ENCODE measurements around the gene POLD3. TPM values are rescaled to one million over a fixed set of nuclear protein-coding genes. Genes with fewer than 3 reads are reported as not detected.

POLD3 gene
- total RNA-seq, 4 donors from 2014 or later = 9.7 to 17.5 (median 12.1) TPM

GRCh38 chr11:74634537-74634936 lies 42.2 kb downstream of the POLD3 start:
- TF ChIP-seq CTCF (IDR thresholded peaks at IDR 0.05) = no peak
- DNase-seq (ENCODE audit: low spot score) = no peak
- peak; percentile 51 for ATAC-seq (ENCODE audit: low FRiP score)

DNA sequence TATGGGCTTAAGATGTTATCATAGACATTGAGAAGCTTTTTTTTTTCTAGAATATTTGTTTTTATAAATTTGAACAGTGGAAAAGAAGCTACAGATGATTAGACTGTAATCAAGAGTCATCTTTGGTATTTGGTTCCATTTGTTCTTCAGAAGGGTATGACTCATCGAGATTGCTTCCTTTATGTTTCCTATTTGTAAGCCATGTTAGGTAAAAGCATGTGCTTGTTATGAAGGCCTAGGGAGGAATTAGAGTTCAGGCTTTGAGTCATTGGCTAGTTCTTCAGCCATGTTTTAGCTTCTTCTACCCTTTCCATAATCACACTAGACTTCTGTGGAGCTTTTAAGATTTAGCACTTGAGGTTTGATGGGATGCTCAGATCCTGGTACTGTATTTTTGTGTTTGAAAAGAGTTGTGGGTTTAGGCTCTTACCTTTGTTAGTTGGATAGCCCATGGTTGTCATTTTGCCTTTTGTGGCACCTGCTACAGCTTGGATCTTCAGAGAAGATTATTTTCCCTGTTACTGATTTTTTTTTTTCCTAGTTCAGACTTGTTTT lies 44.3 kb downstream of the POLD3 start:
- TF ChIP-seq CTCF (IDR thresholded peaks at IDR 0.05) = no peak
- ATAC-seq (ENCODE audit: low FRiP score) (peak; percentile 57), DNase-seq (ENCODE audit: low spot score) (no peak)

DNA sequence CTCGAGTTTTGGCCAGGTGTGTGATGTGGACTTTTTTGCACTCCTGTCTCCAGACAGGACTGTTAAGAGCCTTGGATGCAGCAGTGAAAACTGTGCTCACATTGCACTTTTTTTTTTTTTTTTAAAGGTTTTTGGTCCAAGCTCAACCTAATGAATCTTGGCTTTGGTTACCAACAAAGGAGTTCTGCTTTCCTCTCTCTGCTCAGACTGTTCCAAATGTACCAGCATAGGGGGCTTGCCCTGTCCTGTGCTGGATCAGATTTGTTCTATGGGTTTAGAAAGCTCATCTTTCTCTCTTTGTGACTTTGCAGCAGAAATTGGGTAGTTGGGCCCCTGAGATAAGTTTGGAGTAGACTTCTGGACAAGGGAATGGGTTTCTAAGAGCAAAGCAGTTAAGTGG lies 45.3 kb downstream of the POLD3 start:
- DNase-seq (ENCODE audit: low spot score) = no peak
- TF ChIP-seq CTCF (IDR thresholded peaks at IDR 0.05) = no peak
- ATAC-seq (ENCODE audit: low FRiP score) = no peak

GRCh38 chr11:74638869-74639268 lies 46.5 kb downstream of the POLD3 start:
- ATAC-seq (ENCODE audit: low FRiP score) (no peak), DNase-seq (ENCODE audit: low spot score) (no peak)
- no peak for TF ChIP-seq CTCF (IDR thresholded peaks at IDR 0.05)

DNA sequence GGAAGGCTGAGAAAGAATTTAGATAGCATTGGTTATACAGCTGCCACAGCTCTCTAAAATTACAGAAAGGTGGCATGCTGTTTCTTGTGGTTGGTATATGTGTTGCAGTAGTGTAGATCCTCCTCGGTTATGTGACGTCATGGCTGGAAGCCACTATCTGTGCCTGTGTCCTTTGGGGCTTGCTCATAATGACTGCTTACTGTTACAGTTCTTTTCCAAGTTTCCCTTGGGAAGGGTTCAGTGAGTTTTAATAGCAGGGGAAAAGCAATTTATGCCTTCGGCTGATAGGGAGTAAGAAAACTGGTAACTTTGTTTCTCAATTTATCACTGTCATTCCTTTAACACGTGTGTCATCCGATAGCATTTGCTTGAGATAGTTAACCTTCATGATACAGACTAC lies 47.2 kb downstream of the POLD3 start:
- ATAC-seq (ENCODE audit: low FRiP score) = no peak
- DNase-seq (ENCODE audit: low spot score) = no peak
- no peak for TF ChIP-seq CTCF (IDR thresholded peaks at IDR 0.05)

- ATAC-seq (ENCODE audit: low FRiP score) (no peak), DNase-seq (ENCODE audit: low spot score) (no peak)
- TF ChIP-seq CTCF (IDR thresholded peaks at IDR 0.05) = no peak
These were observed 48.9 kb downstream of the POLD3 start for GRCh38 chr11:74641289-74641688.

GRCh38 chr11:74641905-74642304 lies 49.5 kb downstream of the POLD3 start:
- DNase-seq (ENCODE audit: low spot score) (no peak), ATAC-seq (ENCODE audit: low FRiP score) (no peak)
- no peak for TF ChIP-seq CTCF (IDR thresholded peaks at IDR 0.05)

Data from omental fat pad (tissue), 4 donors.